NB4 (cell line): ENCODE measurements around the gene HLA-B.

Source experiments
- CTCF ChIP-seq: IDR thresholded peaks from one replicate; pipeline ENCODE4 v1.5.1; 2012; ENCODE audit warnings: low read depth, low read length
- POLR2A ChIP-seq: IDR thresholded peaks from 2 replicates; pipeline ENCODE4 v1.6.1; 2011; ENCODE audit warnings: mild to moderate bottlenecking; ENCODE audit not compliant: insufficient read length; ENCODE audit errors: extremely low read depth

- TF ChIP-seq CTCF, result no peak
- TF ChIP-seq POLR2A, result no peak
These were observed 29.1 kb upstream of the HLA-B start for GRCh38 chr6:31386099-31386498.
